GM15510 (cell line): Measurements from ENCODE around the gene MXD4.

Experiments
- POLR2A ChIP-seq: IDR thresholded peaks from 3 replicates; pipeline ENCODE4 v1.6.1; 2011; ENCODE audit warnings: borderline replicate concordance; ENCODE audit not compliant: insufficient read length; ENCODE audit errors: extremely low read depth

MXD4 gene

GRCh38 chr4:2273657-2274319, 11.9 kb upstream of the MXD4 start:
- no peak for TF ChIP-seq POLR2A

- TF ChIP-seq POLR2A = no peak
Measured at GRCh38 chr4:2273221-2273620, 11.3 kb upstream of the MXD4 start.

- TF ChIP-seq POLR2A = no peak
Measured at GRCh38 chr4:2272828-2273120, 10.9 kb upstream of the MXD4 start.

DNA sequence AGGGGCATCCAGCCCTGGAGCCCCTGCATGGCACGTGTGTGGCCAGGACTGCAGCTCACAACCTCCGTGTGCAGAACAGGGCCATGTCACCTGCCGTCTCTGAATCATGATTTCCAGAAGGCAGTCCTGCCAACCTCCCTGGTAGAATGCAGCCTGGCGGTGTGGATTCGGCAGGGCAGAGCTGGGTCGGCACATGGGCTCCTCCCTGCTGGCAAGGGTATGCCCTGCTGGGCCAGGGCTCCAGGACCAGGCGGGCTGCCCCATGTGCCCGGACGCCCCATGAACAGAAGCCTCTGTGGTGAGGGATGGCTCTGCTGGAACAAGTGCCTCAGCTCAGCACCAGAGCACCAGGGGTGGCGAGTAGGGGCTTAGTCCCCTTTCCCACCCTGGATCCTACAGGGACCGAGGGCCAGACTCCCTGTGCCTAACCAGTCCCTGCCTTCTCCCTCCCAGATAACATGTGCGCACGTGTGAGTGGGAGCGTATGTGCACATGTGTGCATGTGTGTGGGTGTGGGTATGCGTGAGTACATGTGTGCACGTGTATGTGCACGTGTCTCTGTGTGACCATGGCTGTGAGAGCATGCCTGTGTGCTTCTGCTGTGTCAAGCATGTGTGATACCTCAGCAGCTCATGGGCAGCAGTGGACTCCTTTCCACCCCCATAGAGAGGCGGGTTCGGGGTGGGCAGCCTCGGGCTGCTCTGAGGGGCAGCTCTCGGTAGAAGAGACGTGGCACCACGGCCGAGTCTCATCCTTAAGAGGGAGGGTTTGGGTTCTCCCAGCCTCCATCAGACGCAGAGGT, 10.3 kb upstream of the MXD4 start:
- no peak for TF ChIP-seq POLR2A

GRCh38 chr4:2271279-2272025, 9.5 kb upstream of the MXD4 start:
- TF ChIP-seq POLR2A = no peak

GRCh38 chr4:2270341-2271165, 8.6 kb upstream of the MXD4 start:
- TF ChIP-seq POLR2A = no peak

- no peak for TF ChIP-seq POLR2A
Measured at GRCh38 chr4:2269618-2270163, 7.8 kb upstream of the MXD4 start.

DNA sequence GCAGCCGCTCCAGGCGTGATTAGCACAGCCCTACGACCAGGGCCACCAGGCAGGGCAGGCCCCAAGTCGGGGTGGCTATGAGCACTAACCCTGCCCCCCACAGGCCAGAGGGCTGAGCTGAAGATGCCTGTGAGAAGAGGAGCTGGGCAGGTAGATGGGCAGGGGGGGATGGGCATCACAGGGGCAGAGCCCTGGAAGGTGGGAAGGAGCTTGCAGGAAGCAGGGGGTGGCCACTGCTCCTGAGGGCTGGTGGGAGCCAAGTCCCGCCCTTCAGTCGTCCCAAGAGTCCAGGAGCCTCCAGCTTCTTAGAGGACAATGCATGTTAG, 7.3 kb upstream of the MXD4 start:
- no peak for TF ChIP-seq POLR2A

GRCh38 chr4:2268357-2269205, 6.7 kb upstream of the MXD4 start:
- no peak for TF ChIP-seq POLR2A

GRCh38 chr4:2267841-2268240, 5.9 kb upstream of the MXD4 start:
- no peak for TF ChIP-seq POLR2A

GRCh38 chr4:2267320-2267811, 5.5 kb upstream of the MXD4 start:
- TF ChIP-seq POLR2A = no peak

- no peak for TF ChIP-seq POLR2A
Measured at GRCh38 chr4:2266821-2267220, 4.9 kb upstream of the MXD4 start.

- no peak for TF ChIP-seq POLR2A
Measured at GRCh38 chr4:2266181-2266580, 4.3 kb upstream of the MXD4 start.
